DND-41 (cell line): ENCODE measurements around the gene HOMER1.
"Not testable (repeated sequence)": the region's sequence is repeated elsewhere in the genome, so short reads cannot be mapped to it uniquely, and the experiment has no call there.

ENCODE experiments used
- ATAC-seq: fragments of 200-7000 bp; cut with Tn5 transposase; 3 replicates; pipeline ENCODE4 v1.9.1; 2021; ENCODE audit warnings: low read depth; ENCODE audit not compliant: insufficient read depth
- DNase-seq: peaks from one replicate; pipeline ENCODE4 v3.0.0-alpha.2; 2020
- H2AFZ ChIP-seq: 2 replicates; pipeline ENCODE4 v1.6.0; 2012; ENCODE audit warnings: low read depth, low read length
- H3K27ac ChIP-seq: 2 replicates; pipeline ENCODE4 v1.5.1; 2012; ENCODE audit warnings: low read length, inconsistent platforms
- H3K27me3 ChIP-seq: fragments of 200-600 bp; sonication (generic); 2 replicates; pipeline ENCODE4 v1.6.0; 2012; ENCODE audit warnings: low read length, mild to moderate bottlenecking, inconsistent platforms; ENCODE audit not compliant: insufficient read depth, poor library complexity
- H3K36me3 ChIP-seq: 2 replicates; pipeline ENCODE4 v1.5.1; 2012; ENCODE audit warnings: low read length, inconsistent platforms; ENCODE audit not compliant: insufficient read depth
- H3K4me1 ChIP-seq: 2 replicates; pipeline ENCODE4 v1.5.1; 2012; ENCODE audit warnings: mild to moderate bottlenecking, low read length; ENCODE audit not compliant: insufficient read depth
- H3K4me2 ChIP-seq: 2 replicates; pipeline ENCODE4 v1.6.0; 2012; ENCODE audit warnings: mild to moderate bottlenecking, moderate library complexity, low read length, inconsistent platforms; ENCODE audit not compliant: insufficient read depth
- H3K4me3 ChIP-seq, 2 experiments: fragments of 200-600 bp in 1 of 2; shearing (Covaris generic) in 1 of 2; 2 replicates each; pipeline ENCODE4 v1.5.1; 2012 to 2016; ENCODE audit warnings: inconsistent platforms in 2 of 2, low read length in 2 of 2, mild to moderate bottlenecking in 2 of 2, low read depth in 1 of 2, moderate library complexity in 1 of 2
- H3K79me2 ChIP-seq: 2 replicates; pipeline ENCODE4 v1.6.0; 2012; ENCODE audit warnings: low read length, inconsistent platforms; ENCODE audit not compliant: insufficient read depth
- H3K9ac ChIP-seq: 2 replicates; pipeline ENCODE4 v1.6.0; 2012; ENCODE audit warnings: low read depth, mild to moderate bottlenecking, inconsistent platforms, low read length, moderate library complexity
- H3K9me3 ChIP-seq: 2 replicates; pipeline ENCODE4 v1.5.1; 2012; ENCODE audit warnings: low read length, moderate library complexity, mild to moderate bottlenecking, inconsistent platforms; ENCODE audit not compliant: insufficient read depth, severe bottlenecking
- H4K20me1 ChIP-seq: 2 replicates; pipeline ENCODE4 v1.6.0; 2012; ENCODE audit warnings: low read length; ENCODE audit not compliant: insufficient read depth
- CTCF ChIP-seq: IDR thresholded peaks from 2 replicates; pipeline ENCODE4 v1.5.1; 2012; ENCODE audit warnings: borderline replicate concordance, low read length, moderate library complexity, mild to moderate bottlenecking; ENCODE audit not compliant: poor library complexity, severe bottlenecking; ENCODE audit errors: extremely low read depth
- EZH2 ChIP-seq: IDR thresholded peaks from 3 replicates; pipeline ENCODE4 v1.6.1; 2012; ENCODE audit warnings: borderline replicate concordance, low read depth, mild to moderate bottlenecking, moderate library complexity, low read length, inconsistent platforms; ENCODE audit not compliant: severe bottlenecking

Gene HOMER1

GRCh38 chr5:79518718-79519117 is 4.8 kb upstream of the HOMER1 start:
- H3K4me2 ChIP-seq = no peak overlapping the region
- H3K36me3 ChIP-seq = no peaks in the 10 kb centered on the region
- H3K9me3 ChIP-seq = no peaks in the 10 kb centered on the region
- H3K4me3 ChIP-seq = no peak overlapping the region
- H3K9ac ChIP-seq = no peak overlapping the region
- H3K27ac ChIP-seq = no peak overlapping the region
- DNase-seq (no peak), ATAC-seq (no peak)
- no peak overlapping the region for H2AFZ ChIP-seq
- H4K20me1 ChIP-seq = no peaks in the 10 kb centered on the region
- peaks cover 38% of the 10 kb centered on the region for H3K4me1 ChIP-seq
- no peaks in the 10 kb centered on the region for H3K27me3 ChIP-seq
- H3K79me2 ChIP-seq = no peaks in the 10 kb centered on the region
- TF ChIP-seq CTCF (no peak), EZH2 (no peak)

- Histone ChIP-seq H3K36me3 (no peaks in the 10 kb centered on the region), H3K9me3 (no peaks in the 10 kb centered on the region), H2AFZ (peak overlapping the region; percentile 63; the same call in 1 of the 2 replicates), H3K27ac (peak overlapping the region; percentile 80), H3K79me2 (peaks cover 8% of the 10 kb centered on the region), H3K4me2 (no peak overlapping the region), H3K9ac (peak overlapping the region; percentile 46), H3K27me3 (no peaks in the 10 kb centered on the region), H4K20me1 (no peaks in the 10 kb centered on the region), H3K4me1 (peaks cover 46% of the 10 kb centered on the region), H3K4me3 (no peak overlapping the region)
- no peak for TF ChIP-seq EZH2
- TF ChIP-seq CTCF = no peak
- ATAC-seq (no peak), DNase-seq (no peak)
Measured at GRCh38 chr5:79517601-79518000, 3.7 kb upstream of the HOMER1 start.

- peaks cover 14% of the 10 kb centered on the region for H3K79me2 ChIP-seq
- DNase-seq = no peak
- H4K20me1 ChIP-seq = no peaks in the 10 kb centered on the region
- no peak overlapping the region for H3K4me3 ChIP-seq
- TF ChIP-seq EZH2 = no peak
- TF ChIP-seq CTCF = no peak
- H3K27me3 ChIP-seq = no peaks in the 10 kb centered on the region
- no peaks in the 10 kb centered on the region for H3K36me3 ChIP-seq
- peak overlapping the region; percentile 41; the same call in 1 of the 2 replicates for H3K4me2 ChIP-seq
- H2AFZ ChIP-seq = peak overlapping the region; percentile 63
- H3K27ac ChIP-seq = peak overlapping the region; percentile 80
- no peaks in the 10 kb centered on the region for H3K9me3 ChIP-seq
- peaks cover 52% of the 10 kb centered on the region for H3K4me1 ChIP-seq
- no peak for ATAC-seq
- peak overlapping the region; percentile 46 for H3K9ac ChIP-seq
Measured at GRCh38 chr5:79516986-79517385, 3.1 kb upstream of the HOMER1 start.

GRCh38 chr5:79516331-79516730 is 2.4 kb upstream of the HOMER1 start:
- not testable (repeated sequence) for H3K4me3 ChIP-seq, ATAC-seq, H4K20me1 ChIP-seq, DNase-seq, H3K36me3 ChIP-seq, H3K9me3 ChIP-seq, H3K27me3 ChIP-seq
- Histone ChIP-seq H3K4me1 (peaks cover 58% of the 10 kb centered on the region), H2AFZ (peak overlapping the region; percentile 17; the same call in 1 of the 2 replicates), H3K4me2 (peak overlapping the region; percentile 41; the same call in 1 of the 2 replicates), H3K79me2 (peaks cover 20% of the 10 kb centered on the region), H3K9ac (peak overlapping the region; percentile 46; the same call in 1 of the 2 replicates), H3K27ac (peak overlapping the region; percentile 80)
